Testis (tissue), 2 donors: ENCODE data around the gene PYM1.

Source experiments
- POLR2A ChIP-seq: fragments of 450-650 bp; IDR thresholded peaks from one replicate; pipeline ENCODE4 v1.6.1; 2017; ENCODE audit warnings: antibody characterized with exemption, mild to moderate bottlenecking, moderate library complexity
- TF ChIP-seq, protein P1 (sequence below), 3 experiments: fragments of 450-650 bp in 2 of 3; fragments of 200-600 bp in 1 of 3; sonication (generic) in 1 of 3; IDR thresholded peaks; one replicate each; pipeline ENCODE4 v1.5.1; 2016 to 2019; ENCODE audit warnings: antibody characterized with exemption in 3 of 3, mild to moderate bottlenecking in 2 of 3, moderate library complexity in 1 of 3

GRCh38 chr12:55909513-55909884 lies 18.2 kb downstream of the PYM1 start:
- TF ChIP-seq, protein P1, sequence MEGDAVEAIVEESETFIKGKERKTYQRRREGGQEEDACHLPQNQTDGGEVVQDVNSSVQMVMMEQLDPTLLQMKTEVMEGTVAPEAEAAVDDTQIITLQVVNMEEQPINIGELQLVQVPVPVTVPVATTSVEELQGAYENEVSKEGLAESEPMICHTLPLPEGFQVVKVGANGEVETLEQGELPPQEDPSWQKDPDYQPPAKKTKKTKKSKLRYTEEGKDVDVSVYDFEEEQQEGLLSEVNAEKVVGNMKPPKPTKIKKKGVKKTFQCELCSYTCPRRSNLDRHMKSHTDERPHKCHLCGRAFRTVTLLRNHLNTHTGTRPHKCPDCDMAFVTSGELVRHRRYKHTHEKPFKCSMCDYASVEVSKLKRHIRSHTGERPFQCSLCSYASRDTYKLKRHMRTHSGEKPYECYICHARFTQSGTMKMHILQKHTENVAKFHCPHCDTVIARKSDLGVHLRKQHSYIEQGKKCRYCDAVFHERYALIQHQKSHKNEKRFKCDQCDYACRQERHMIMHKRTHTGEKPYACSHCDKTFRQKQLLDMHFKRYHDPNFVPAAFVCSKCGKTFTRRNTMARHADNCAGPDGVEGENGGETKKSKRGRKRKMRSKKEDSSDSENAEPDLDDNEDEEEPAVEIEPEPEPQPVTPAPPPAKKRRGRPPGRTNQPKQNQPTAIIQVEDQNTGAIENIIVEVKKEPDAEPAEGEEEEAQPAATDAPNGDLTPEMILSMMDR (IDR thresholded peaks at IDR 0.05): no peak
- no peak for TF ChIP-seq POLR2A
